Posterior vena cava (tissue), 2 donors: ENCODE measurements around the gene LIN28B. TPM values are rescaled to one million over a fixed set of nuclear protein-coding genes. Genes with fewer than 3 reads are reported as not detected.

Experiments
- total RNA-seq, 2 donors: library from RNA; stranded (reverse); fragmentation: NEBNext Ultra II Directional; extraction: Animal tissue kit (Norgen Biotek cat#: 25700); gene quantifications; one replicate each; pipeline ENCODE4 v1.2.1, GENCODE V29; 2021
- donor health status: DM: yes; HTN: yes; CAD: no.
- donor health status: DM: yes; HTN: yes; CAD: no.

The LIN28B gene
- total RNA-seq, 2 donors from 2014 or later = not detected

Other genes starting within 250 kb of the LIN28B start
- gene HACE1, start 97.2 kb upstream of the LIN28B start, total RNA-seq = 10 to 100 TPM; 11.8 to 16.0 TPM
- not detected for gene POPDC3, start 222.9 kb downstream of the LIN28B start, total RNA-seq